ENCODE data around the gene SLC16A12. TPM values are rescaled to one million over a fixed set of nuclear protein-coding genes. Genes with fewer than 3 reads are reported as not detected.
"Not testable (repeated sequence)": the region's sequence is repeated elsewhere in the genome, so short reads cannot be mapped to it uniquely, and the experiment has no call there.

The SLC16A12 gene
- total RNA-seq, 1 donor from 2014 or later, result 1.0 TPM

DNA sequence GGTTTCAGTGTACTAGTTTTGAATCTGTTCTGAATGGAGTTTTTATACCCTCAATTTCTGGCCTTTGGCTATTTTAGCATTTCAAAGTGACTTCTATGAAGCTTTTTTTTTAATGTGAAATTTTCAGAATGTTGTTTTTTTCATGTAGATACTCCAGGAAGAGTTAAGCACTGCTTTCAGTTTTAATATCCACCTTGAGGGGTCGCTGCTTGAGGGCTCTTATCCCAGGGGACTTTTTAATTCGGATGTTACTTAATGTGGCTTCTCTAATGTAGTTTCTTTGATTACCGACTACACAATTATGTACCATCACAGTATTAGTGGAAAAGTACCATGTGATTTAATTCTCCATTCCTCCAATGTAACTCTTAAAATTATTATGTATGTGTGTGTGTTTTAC is 115.8 kb downstream of the SLC16A12 start:
- TF ChIP-seq, protein P1, sequence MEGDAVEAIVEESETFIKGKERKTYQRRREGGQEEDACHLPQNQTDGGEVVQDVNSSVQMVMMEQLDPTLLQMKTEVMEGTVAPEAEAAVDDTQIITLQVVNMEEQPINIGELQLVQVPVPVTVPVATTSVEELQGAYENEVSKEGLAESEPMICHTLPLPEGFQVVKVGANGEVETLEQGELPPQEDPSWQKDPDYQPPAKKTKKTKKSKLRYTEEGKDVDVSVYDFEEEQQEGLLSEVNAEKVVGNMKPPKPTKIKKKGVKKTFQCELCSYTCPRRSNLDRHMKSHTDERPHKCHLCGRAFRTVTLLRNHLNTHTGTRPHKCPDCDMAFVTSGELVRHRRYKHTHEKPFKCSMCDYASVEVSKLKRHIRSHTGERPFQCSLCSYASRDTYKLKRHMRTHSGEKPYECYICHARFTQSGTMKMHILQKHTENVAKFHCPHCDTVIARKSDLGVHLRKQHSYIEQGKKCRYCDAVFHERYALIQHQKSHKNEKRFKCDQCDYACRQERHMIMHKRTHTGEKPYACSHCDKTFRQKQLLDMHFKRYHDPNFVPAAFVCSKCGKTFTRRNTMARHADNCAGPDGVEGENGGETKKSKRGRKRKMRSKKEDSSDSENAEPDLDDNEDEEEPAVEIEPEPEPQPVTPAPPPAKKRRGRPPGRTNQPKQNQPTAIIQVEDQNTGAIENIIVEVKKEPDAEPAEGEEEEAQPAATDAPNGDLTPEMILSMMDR (IDR thresholded peaks at IDR 0.05), result peak; percentile 33
- Histone ChIP-seq H3K9me3 (no peaks in the 10 kb centered on the region), H3K4me1 (peaks cover 58% of the 10 kb centered on the region), H3K27ac (no peak overlapping the region), H3K27me3 (ENCODE audit: low read depth) (no peaks in the 10 kb centered on the region), H3K4me3 (no peak overlapping the region), H3K36me3 (peaks cover 17% of the 10 kb centered on the region)
- ATAC-seq (no peak), DNase-seq (no peak)
- intact Hi-C loops (cut with DNase I), result no loop called here

DNA sequence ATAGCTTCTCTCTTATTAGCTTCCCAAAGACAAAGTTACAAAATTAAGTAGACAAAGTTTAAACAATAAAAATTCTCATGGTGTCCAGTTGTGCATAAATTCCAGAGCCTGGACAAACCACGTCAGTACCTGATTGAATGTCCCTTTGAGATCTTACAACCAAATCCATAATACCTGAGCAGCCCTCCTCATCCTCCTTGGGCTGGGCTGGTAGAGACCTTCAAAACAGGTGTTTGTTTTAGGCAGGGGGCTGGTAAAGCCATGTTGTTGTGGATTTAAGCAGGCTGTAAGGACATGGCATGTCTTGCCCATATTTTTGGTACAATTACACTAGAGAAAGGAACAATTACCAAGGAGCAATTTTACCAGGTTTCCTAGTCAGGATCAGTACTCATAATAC is 118.9 kb downstream of the SLC16A12 start:
- Histone ChIP-seq H3K36me3 (peaks cover 17% of the 10 kb centered on the region), H3K4me3 (no peak overlapping the region), H3K9me3 (no peaks in the 10 kb centered on the region), H3K27me3 (ENCODE audit: low read depth) (no peaks in the 10 kb centered on the region), H3K4me1 (peaks cover 68% of the 10 kb centered on the region), H3K27ac (no peak overlapping the region)
- TF ChIP-seq, protein P1 (IDR thresholded peaks at IDR 0.05), result no peak
- DNase-seq (no peak), ATAC-seq (no peak)
- intact Hi-C loops (cut with DNase I), result no loop called here

DNA sequence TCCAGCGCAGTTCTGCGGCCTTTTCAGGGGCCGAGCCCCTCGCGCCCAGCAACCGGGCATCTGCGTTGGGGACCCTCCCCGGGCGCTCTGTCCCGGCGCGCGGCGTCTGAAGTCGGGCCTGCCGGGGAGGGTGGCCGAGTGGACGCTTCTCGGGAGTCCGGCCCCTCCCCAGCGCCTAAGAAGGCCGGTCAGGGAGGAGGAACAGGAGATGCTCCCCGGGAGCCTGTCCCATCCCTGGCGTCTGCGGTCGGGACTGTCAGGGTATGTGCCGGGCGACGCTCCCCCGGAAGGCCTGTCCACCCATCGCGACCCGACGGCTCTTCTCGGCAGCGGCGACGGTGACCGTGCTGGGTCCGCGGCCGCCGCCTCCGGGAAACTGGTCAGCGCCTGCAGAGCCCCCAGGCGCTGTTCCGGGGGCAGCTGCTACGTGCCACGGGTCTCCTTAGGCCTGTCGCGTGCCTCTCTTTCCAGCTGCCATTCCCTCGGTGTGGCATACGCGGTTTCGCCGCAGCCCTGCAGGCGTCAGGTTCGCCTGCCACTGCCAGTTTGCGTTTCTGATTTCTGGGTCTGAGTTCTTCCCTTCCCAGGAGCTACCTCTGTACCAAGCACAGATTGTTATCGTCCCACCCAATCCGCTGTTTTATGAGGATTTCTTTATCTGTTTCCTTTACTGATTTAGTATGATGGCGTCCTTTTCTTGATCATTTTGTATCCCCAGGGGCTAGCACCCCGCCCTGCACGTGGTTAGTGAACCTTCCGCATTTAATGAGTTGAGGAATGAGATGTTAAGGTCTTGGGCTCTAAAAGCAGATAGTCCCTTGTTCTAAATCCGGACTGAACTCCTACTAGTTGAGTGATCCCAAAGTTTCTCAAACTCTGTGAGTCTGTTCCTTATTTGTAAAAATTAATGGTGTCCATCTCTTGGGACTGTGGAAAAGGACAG is 120.2 kb downstream of the SLC16A12 start:
- Histone ChIP-seq H3K4me1 (peaks cover 64% of the 10 kb centered on the region), H3K9me3 (no peaks in the 10 kb centered on the region), H3K27ac (peak overlapping the region; percentile 93), H3K27me3 (ENCODE audit: low read depth) (no peaks in the 10 kb centered on the region), H3K36me3 (peaks cover 17% of the 10 kb centered on the region), H3K4me3 (peak overlapping the region; percentile 76)
- ATAC-seq (peak; percentile 81 to 82), DNase-seq (peak; percentile 68)
- TF ChIP-seq, protein P1 (IDR thresholded peaks at IDR 0.05), result no peak
- intact Hi-C loops (cut with DNase I), result no loop called here

DNA sequence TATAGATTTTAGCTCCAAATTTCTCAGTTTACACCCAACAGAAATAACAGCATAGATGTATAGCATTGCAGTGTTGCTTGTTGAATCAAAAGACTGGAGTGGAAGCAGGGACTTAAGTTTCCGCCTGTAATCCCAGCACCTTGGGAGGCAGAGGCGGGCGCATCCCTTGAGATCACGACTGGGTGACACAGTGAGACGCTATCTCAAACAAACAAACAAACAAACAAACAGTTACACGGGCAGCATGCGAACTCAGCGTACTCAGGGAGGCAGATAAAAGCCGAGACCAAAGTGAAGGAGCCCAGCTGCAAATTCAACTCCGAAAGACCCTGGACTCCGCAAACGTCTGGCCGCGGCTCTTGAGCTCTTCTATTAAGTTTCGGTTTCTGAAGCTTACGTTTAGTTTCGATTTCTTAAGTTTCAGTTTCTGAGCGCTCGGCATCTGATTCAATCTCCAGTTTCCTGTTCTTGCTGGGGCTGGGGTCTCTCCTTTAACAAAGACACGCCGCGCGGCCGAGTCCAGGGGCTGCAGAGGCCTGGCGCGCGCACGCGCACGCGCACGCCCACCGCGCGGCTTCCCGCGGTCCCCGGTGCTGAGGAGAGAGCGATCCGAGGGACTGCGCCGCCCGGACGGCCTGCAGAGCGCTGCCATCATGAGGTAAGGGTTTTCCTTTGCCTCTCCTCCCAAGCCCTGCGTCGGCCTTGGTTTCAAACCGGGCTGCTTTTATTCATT is 121.1 kb downstream of the SLC16A12 start, which contains the start of gene IFIT5:
IFIT5 (plus strand) TSS at position 423 of the 733 bp plus-strand sequence; CDS start at position 654, 231 bp downstream.
- TF ChIP-seq, protein P1 (IDR thresholded peaks at IDR 0.05), result no peak
- DNase-seq, result peak; percentile 85
- peaks cover 57% of the 10 kb centered on the region for H3K4me1 ChIP-seq
- H3K9me3 ChIP-seq, result no peaks in the 10 kb centered on the region
- H3K4me3 ChIP-seq, result peak within 1 kb of the TSS; percentile 76
- intact Hi-C loops (cut with DNase I), result no loop called here
- H3K27me3 ChIP-seq (ENCODE audit: low read depth), result no peaks in the 10 kb centered on the region
- H3K36me3 ChIP-seq, result peaks cover 14% of the 10 kb centered on the region
- peak; percentile 94 for ATAC-seq
- H3K27ac ChIP-seq, result peak within 1 kb of the TSS; percentile 93

DNA sequence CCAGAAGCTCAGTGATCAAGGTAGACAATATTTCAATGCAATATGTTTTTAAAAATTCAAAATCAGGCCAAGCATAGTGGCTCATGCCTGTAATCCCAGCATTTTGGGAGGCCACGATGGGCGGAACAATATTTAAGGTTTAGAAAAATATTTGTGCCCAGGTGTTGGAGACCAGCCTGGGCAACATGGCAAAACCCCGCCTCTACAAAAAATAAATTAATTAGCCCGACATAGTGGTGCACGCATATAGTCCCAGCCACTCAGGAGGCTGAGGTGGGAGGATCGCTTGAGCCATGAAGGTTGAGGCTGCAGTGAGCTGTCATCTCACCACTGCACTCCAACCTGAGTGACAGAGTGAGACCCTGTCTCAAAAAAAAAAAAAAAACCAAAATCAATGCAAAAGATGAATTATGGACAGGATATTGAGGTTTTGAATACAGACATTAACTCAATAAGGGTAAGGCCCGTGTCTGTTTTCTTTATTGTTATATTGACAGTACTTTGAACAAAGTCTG is 121.9 kb downstream of the SLC16A12 start:
- peaks cover 13% of the 10 kb centered on the region for H3K36me3 ChIP-seq
- H3K27me3 ChIP-seq (ENCODE audit: low read depth), result no peaks in the 10 kb centered on the region
- no peaks in the 10 kb centered on the region for H3K9me3 ChIP-seq
- TF ChIP-seq, protein P1 (IDR thresholded peaks at IDR 0.05), result no peak
- peak overlapping the region; percentile 93 for H3K27ac ChIP-seq
- DNase-seq (no peak), ATAC-seq (no peak)
- H3K4me1 ChIP-seq, result peaks cover 49% of the 10 kb centered on the region
- H3K4me3 ChIP-seq, result peak overlapping the region; percentile 76
- intact Hi-C loops (cut with DNase I), result no loop called here

DNA sequence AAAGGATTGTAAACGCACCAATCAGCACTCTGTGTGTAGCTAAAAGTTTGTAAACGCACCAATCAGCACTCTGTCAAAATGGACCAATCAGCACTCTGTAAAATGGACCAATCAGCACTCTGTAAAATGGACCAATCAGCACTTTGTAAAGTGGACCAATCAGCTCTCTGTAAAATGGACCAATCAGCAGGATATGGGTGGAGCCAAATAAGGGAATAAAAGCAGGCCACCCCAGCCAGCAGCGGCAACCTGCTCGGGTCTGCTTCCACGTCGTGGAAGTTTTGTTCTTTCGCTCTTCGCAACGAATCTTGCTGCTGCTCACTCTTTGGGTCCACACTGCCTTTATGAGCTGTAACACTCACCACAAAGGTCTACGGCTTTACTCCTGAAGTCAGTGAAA is 123.1 kb downstream of the SLC16A12 start:
- H3K4me3 ChIP-seq; H3K36me3 ChIP-seq; H3K9me3 ChIP-seq; H3K27ac ChIP-seq; H3K27me3 ChIP-seq (ENCODE audit: low read depth); ATAC-seq; intact Hi-C loops (cut with DNase I); DNase-seq: not testable (repeated sequence)
- peaks cover 37% of the 10 kb centered on the region for H3K4me1 ChIP-seq

DNA sequence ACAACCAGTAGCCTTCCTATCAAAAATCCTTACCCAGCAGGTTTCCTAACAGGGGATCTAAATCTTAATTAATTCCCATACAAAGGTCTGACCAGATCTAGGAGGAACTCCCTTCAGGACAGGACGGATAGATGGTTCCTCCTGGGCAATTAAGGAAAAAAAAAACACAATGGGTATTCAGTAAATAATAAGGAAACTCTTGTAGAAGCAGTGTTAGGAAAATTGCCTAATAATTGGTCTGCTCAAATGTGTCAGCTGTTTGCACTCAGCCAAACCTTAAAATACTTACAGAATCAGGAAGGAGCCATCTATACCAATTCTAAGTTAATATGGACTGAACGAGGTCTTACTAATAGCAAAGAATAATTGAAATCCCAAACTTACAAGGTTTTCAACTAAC is 124.3 kb downstream of the SLC16A12 start:
- H3K36me3 ChIP-seq; H3K27me3 ChIP-seq (ENCODE audit: low read depth); H3K27ac ChIP-seq; H3K4me3 ChIP-seq; ATAC-seq; H3K9me3 ChIP-seq; DNase-seq; intact Hi-C loops (cut with DNase I): not testable (repeated sequence)
- peaks cover 25% of the 10 kb centered on the region for H3K4me1 ChIP-seq

DNA sequence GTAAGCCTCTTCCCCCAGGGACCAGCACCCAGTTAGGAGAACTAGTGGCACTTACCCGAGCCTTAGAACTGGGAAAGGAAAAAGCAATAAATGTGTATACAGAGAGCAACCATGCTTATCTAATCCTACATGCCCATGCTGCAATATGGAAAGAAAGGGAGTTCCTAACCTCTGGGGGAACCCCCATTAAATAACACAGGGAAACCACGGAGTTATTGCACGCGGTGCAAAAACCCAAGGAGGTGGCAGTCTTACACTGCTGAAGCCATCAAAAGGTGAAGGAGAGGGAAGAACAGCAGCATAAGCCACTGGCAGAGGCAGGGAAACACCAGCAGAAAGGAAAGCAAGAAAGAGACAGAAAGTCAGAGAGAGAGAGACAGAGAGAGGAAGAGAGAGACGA is 124.8 kb downstream of the SLC16A12 start:
- DNase-seq; H3K9me3 ChIP-seq; ATAC-seq; H3K36me3 ChIP-seq; H3K4me3 ChIP-seq; H3K27ac ChIP-seq; intact Hi-C loops (cut with DNase I); H3K27me3 ChIP-seq (ENCODE audit: low read depth): not testable (repeated sequence)
- H3K4me1 ChIP-seq, result peaks cover 20% of the 10 kb centered on the region

Measured in lower lobe of right lung (tissue), 2 donors.